NK-92 (cell line): ENCODE data around the gene RAB43.

Experiments
- DNase-seq: peaks from one replicate; lab custom pipeline; 2025; ENCODE audit not compliant: unreplicated experiment; lab: John Stamatoyannopoulos, UW

The RAB43 gene

GRCh38 chr3:129061888-129062834, 59.4 kb downstream of the RAB43 start:
- no peak for DNase-seq

DNA sequence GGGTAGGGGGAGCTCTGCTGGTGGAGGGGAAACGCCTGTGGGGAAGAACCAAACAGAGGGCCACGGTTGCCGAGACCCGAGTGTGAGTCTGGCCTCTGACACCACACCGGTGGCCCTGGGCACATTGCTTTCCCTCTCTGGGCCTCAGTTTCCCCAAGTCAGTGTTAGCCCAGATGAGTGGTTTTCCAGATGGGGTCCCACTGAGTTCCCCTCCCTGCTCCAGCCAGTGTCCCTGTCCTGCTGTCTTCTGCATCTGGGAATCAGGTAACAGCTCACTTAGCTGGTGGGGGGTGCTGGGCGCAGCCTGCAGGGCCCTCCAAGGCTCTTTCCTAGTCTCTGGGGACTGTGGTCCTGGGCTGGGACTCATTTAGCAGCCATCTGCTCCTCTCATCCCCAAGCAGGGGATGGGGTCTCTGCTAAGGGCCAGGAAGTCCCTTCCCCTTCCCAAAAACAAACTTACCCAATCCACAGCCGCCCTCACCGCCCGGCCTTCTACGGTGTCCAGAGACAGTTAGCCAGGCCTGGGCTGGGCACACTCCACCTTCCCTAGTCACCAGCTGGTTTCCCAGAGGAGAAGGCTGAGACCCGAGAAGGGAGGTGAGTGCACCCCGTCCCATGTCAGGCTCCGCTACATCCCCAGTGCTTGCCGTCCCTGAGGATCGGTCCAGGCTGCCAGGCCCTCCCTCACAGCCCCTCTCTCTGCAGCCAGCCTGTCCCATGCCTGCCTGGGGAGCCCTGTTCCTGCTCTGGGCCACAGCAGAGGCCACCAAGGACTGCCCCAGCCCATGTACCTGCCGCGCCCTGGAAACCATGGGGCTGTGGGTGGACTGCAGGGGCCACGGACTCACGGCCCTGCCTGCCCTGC, 60.3 kb downstream of the RAB43 start:
- no peak for DNase-seq

DNA sequence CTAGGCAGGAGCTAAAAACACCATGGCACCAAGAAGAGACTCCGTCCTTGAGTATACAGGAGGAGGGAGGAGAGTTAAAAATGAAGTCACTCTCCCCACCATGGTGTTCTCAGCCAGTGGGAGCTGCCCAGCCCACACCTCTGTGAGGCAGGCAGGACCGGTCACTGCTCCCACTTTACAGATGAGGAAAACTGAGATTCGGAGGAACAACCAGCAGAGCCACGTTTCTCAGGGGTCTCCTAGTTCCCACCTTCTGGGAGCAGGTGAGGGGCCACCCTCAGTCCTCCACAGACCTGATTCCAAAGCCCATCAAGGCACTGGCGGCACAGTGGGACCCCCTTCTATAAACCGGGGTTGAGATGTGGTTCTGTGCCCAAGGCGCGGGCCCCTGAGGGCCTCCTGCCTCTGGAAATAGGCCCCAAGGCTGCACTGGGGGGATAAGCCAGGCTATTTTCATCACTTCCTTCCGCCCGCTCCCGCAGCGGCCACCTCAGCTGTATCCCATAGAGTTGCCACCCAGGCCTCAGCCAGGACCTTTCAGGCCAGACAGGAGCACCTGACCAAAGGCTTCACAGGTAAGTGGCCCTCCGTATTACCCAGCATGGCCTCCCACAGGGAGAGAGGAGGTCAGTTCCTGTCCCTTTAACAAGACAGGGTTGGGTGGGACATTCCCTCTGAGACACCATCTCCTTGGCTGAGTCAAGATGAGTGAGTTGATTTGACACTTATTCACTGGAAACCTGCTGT, 61.2 kb downstream of the RAB43 start, which contains the start of gene GP9:
Gene GP9 (plus strand): TSS at position 504 of the 747 bp plus-strand sequence. CDS start 961 bp downstream, outside the sequence.
- no peak for DNase-seq

- DNase-seq, result no peak
Observed at GRCh38 chr3:129059311-129059958, 62.2 kb downstream of the RAB43 start.

GRCh38 chr3:129058441-129059200, 63.0 kb downstream of the RAB43 start:
- no peak for DNase-seq

- no peak for DNase-seq
Observed at GRCh38 chr3:129057249-129057648, 64.4 kb downstream of the RAB43 start.

GRCh38 chr3:129056451-129057173, 65.0 kb downstream of the RAB43 start:
- no peak for DNase-seq

DNA sequence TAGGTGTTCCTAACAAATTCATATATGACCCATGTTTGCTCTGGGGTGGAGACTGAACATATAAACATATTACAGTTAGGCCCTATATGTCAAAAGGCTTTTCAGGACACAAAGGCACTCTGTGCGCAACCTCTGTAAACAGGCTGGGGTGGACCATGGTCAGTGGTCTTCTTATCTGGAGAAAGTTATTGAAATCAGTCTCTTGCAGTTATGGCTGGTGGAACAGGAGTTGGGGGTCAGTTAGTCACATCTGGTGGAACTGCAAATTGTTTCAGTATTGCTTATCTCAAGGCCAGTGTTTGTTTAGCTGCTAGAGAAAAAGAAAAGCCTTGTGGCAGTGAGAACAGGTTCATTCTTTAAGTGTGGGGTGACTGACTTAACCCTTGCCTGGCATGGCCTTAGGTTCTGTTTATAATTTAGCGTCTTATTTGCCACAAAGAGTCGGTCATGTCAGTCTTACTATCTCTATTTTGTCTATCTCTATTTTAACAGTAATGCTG, 66.9 kb downstream of the RAB43 start:
- DNase-seq, result no peak

GRCh38 chr3:129052675-129053074, 68.9 kb downstream of the RAB43 start:
- no peak for DNase-seq

- no peak for DNase-seq
Observed at GRCh38 chr3:129051871-129052340, 69.7 kb downstream of the RAB43 start.

GRCh38 chr3:129050556-129051295, 70.9 kb downstream of the RAB43 start:
- DNase-seq, result no peak

DNA sequence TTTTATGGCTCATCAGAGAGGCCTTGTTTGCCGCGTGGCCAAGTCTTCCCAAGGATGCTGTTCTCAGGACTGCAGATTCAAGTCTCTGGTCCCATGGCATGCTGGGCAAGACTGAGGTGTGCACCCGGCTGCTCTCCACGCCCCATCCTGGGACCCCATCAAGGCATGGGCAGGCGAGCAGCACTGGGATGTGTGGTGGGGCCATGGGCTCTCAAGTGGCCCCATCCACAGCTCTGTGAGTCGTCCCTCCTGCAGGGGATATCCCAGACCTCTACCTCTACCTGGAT, 74.1 kb downstream of the RAB43 start:
- no peak for DNase-seq

DNA sequence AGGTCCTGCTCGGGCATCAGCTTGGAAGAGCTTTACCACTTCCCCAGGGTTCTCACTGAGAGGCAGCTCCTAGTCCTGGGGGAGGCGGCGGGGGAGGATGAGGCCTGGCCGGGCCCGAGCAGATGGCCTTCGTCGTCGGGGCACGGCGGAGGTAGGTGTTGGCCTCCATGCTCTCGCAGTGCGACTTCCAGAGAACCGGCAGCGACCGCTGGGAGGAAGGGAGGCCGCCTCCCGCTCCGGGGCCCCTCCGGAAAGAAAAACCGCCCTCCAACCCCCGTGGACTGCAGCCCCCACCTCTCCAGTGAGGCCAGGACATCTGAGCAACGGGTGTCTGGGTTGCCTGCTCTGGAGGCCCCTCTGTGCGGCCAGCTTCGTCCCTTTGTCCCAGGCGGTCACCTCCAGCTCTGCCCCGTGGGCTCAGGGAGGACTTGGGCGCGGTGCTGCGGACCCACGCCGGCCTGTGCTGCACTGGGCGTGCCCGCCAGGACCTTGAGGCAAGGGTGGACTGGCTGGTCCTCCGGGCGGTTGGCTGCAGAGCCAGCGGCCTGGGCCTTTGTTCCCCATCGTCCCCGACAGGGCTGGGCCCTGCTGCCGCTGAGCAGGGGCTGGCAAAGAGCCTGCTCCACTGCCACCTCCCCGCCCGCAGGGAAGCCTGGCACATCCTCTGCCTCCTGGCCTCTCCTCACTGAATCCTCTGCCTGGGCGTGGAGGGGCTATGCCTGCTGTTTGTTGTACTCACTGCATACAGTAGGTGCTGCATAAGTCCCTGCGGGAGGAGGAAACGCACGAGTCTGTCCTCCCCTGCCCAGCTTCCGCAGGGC, 74.7 kb downstream of the RAB43 start:
- DNase-seq, result no peak

DNA sequence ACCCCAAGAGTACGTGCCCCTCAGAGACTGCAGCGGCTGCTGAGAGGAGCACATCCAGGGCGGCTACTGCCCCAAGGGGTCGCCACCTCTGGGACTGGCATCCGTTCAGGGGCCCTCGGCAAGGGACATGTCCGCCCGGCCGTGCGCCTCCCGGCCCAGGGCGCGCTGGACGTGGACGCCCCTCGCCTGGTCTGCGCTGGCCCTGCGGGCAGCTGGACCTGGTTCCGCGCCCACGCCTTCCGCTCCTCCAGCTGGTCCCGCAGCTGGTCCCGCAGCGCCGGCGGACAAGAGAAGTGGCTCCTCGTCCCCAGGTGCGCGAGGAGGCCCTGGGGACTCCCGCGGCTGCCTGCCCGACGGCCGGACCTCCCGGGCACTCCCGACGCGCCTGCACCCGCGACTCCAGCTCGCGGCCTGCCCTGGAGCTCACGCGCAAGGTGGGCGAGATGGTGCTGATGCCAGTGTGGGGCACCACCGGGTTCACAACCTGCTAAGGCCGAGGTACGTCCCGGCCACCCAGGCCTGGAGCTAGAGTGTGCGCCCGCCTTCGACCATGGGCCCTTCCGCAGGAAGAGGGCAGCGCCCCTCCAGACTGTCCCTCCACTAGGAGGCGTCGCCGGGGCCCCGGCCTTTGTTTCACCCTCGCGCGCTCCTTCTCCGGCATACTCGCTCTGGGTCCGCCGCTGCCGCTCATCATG, 75.4 kb downstream of the RAB43 start:
- no peak for DNase-seq

DNA sequence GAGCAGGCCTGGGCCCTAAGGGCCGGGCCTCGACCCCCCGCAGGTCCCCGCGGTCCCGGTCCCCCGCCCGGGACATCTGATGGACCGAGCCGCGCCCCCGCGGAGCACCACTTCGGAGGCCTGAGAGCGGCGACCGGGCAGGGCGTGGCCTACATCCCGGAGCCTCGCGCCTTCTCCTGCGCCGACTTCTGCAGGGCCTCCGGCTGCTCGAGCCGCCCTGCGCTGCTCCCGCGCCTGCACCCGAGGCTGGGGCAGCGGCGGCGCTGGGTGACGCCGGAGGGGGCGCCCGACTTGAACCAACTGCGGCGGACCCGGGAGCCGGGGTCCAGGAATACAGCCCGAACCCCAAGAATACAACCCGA, 75.9 kb downstream of the RAB43 start:
- DNase-seq, result no peak

DNA sequence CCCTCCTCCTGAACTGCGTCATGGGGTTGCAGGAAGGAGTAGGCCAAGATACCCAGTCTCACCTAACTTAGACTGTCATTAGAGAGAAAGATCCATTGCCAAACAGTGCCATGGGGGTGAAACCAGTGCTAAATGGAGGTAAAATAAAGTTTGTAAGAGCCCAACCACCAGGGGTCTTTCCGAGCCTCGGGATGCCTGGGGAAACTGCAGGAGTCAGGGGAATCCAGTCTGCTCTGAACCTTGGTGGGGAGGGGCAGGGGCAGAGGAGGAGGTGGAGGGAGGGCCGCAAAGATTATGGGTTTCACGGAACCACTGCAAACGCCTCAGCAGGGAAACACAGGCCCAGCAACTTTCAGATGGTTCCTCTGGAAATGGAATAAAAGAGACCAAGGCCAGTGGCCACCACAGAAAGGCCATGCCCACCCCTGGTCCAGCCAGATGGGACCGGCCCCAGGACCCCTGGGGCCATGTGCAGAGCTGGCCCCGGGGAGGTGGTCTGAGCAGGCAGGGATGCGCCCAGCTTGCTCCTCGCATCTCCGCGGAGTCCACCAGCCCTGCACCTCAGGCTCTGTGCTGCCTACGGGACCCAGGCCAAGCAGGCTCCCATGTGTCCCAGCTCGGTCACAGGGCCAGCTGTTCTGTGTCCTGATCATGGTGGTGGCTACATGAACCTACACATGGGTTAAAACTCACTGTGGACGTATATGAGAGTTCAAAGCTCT, 80.9 kb downstream of the RAB43 start:
- DNase-seq, result no peak

- DNase-seq, result no peak
Observed at GRCh38 chr3:129040039-129040336, 81.6 kb downstream of the RAB43 start.
